ENCODE data around the gene RGS12. TPM values are rescaled to one million over a fixed set of nuclear protein-coding genes. Genes with fewer than 3 reads are reported as not detected.

RGS12 gene
- total and polyA plus RNA-seq, 4 experiments from 2014 or later, result 0.93 to 10.6 (median 6.0) TPM

DNA sequence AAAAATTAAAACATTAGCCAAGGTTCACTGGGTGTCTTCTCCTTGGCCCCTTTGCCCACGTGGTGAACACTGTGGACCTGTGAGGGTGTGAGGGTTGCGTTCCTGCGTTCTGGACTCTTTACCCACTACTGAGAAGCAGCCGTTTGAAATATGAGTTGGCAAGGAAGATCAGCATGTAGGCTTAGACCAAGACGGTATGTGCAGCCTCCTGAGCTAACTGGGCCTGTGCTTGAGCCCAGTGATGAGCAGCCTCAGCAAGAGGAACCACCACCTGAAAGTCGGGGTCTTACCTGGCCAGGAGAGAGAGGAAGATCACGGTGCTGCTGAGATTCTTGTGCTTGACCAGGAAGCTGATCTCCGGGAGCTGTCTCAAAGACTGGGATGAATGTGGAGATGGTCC lies 19.5 kb downstream of the RGS12 start:
- H3K27me3 Mint-ChIP-seq, result no peaks in the 10 kb centered on the region
- H3K4me3 Mint-ChIP-seq, result no peak overlapping the region
- no peak overlapping the region for H3K4me3 ChIP-seq (ENCODE audit: low read length in 2 of 2)
- no peaks in the 10 kb centered on the region for H3K27me3 ChIP-seq (ENCODE audit: insufficient read depth, low read length)
- intact Hi-C loops (cut with micrococcal nuclease), result no loop called here
- ChIA-PET CTCF (ENCODE audit: partially characterized antibody) (no interaction called here), POLR2A (ENCODE audit: partially characterized antibody) (no interaction called here)
- no peak overlapping the region for H3K27ac Mint-ChIP-seq
- no peaks in the 10 kb centered on the region for H3K4me1 ChIP-seq (ENCODE audit: insufficient read depth, low read length)
- H3K9me3 Mint-ChIP-seq, result no peaks in the 10 kb centered on the region
- H3K36me3 ChIP-seq (ENCODE audit: insufficient read depth, low read length), result no peaks in the 10 kb centered on the region
- H3K4me1 Mint-ChIP-seq, result peaks cover 0 to 2% (median 0%) of the 10 kb centered on the region in 4 donors
- DNase-seq, result no peak
- peaks cover 1 to 5% of the 10 kb centered on the region in 2 donors for H3K36me3 Mint-ChIP-seq
- H3K27ac ChIP-seq (ENCODE audit: low read depth, low read length), result no peak overlapping the region
- H3K9me3 ChIP-seq (ENCODE audit: control insufficient read depth in 1 of 2, low read length in 2 of 2), result no peaks in the 10 kb centered on the region

DNA sequence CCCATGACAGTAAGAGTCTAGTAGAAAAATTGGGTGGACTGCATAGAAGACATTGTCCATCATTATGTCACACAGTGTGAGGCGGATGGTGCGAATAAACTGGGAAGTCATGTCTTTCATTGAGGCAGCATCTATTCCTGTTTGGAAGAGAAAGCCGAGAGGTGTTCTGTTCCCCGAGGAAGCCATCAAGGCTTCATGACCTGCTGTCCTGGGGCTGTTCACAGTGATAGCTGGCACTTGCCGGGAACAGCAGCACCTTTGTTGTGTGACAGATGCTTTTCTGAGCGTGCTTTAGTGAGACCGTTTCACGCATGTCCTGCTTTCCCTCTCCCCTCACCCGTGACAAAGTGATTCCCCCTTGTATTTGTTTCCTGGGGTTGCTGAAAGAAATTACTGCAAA lies 20.3 kb downstream of the RGS12 start:
- no peak for DNase-seq
- Mint-ChIP-seq H3K4me3 (no peak overlapping the region), H3K36me3 (peaks cover 1 to 5% of the 10 kb centered on the region in 2 donors), H3K9me3 (no peaks in the 10 kb centered on the region), H3K27me3 (no peaks in the 10 kb centered on the region), H3K27ac (no peak overlapping the region), H3K4me1 (peaks cover 0 to 2% (median 0%) of the 10 kb centered on the region in 4 donors)
- CTCF ChIA-PET (ENCODE audit: partially characterized antibody), result no interaction called here
- H3K36me3 ChIP-seq (ENCODE audit: insufficient read depth, low read length), result no peaks in the 10 kb centered on the region
- no peak overlapping the region for H3K27ac ChIP-seq (ENCODE audit: low read depth, low read length)
- no peaks in the 10 kb centered on the region for H3K27me3 ChIP-seq (ENCODE audit: insufficient read depth, low read length)
- no peaks in the 10 kb centered on the region for H3K9me3 ChIP-seq (ENCODE audit: control insufficient read depth in 1 of 2, low read length in 2 of 2)
- H3K4me3 ChIP-seq (ENCODE audit: low read length in 2 of 2), result no peak overlapping the region
- intact Hi-C loops (cut with micrococcal nuclease), result no loop called here
- POLR2A ChIA-PET (ENCODE audit: partially characterized antibody), result no interaction called here
- H3K4me1 ChIP-seq (ENCODE audit: insufficient read depth, low read length), result no peaks in the 10 kb centered on the region

DNA sequence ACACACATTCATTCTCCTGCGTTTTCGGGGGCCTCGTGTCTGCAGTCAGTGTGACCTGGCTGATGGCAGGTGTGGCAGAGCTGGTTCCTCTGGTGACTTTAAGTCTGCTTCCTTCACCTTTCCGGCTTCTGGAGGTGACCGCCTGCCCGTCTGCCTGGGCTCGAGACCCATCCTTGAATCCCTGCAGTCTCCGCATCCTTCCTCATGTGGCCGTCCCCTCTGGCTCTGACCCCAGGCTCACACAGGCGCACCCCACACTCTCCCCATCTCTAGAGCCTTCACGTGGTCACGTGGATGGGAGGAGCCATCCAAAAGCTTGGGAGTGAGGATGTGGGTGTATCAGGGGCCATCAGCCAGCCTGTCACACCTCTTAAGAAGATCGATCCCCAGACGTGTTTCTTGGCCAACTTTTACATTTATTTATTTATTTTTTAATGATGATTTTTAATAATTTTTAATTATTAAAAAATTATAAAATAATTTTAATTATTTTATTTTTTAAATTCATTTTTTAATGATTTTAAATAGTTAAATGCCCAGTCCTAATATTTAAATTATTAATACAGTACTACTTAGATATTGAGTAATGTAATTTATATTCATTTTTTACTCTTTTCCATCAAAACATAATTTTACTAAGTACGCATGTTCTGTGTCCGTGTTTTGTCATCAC lies 20.9 kb downstream of the RGS12 start:
- CTCF ChIA-PET (ENCODE audit: partially characterized antibody), result no interaction called here
- H3K4me3 ChIP-seq (ENCODE audit: low read length in 2 of 2), result no peak overlapping the region
- Mint-ChIP-seq H3K4me1 (peaks cover 0 to 2% (median 0%) of the 10 kb centered on the region in 4 donors), H3K4me3 (no peak overlapping the region), H3K27ac (peak overlapping the region in 1 of 7 donors; percentile 22), H3K36me3 (peaks cover 1 to 5% of the 10 kb centered on the region in 2 donors), H3K27me3 (no peaks in the 10 kb centered on the region), H3K9me3 (no peaks in the 10 kb centered on the region)
- no peaks in the 10 kb centered on the region for H3K4me1 ChIP-seq (ENCODE audit: insufficient read depth, low read length)
- intact Hi-C loops (cut with micrococcal nuclease), result no loop called here
- no peak for DNase-seq
- H3K27me3 ChIP-seq (ENCODE audit: insufficient read depth, low read length), result no peaks in the 10 kb centered on the region
- no peaks in the 10 kb centered on the region for H3K36me3 ChIP-seq (ENCODE audit: insufficient read depth, low read length)
- POLR2A ChIA-PET (ENCODE audit: partially characterized antibody), result no interaction called here
- no peak overlapping the region for H3K27ac ChIP-seq (ENCODE audit: low read depth, low read length)
- H3K9me3 ChIP-seq (ENCODE audit: control insufficient read depth in 1 of 2, low read length in 2 of 2), result no peaks in the 10 kb centered on the region

DNA sequence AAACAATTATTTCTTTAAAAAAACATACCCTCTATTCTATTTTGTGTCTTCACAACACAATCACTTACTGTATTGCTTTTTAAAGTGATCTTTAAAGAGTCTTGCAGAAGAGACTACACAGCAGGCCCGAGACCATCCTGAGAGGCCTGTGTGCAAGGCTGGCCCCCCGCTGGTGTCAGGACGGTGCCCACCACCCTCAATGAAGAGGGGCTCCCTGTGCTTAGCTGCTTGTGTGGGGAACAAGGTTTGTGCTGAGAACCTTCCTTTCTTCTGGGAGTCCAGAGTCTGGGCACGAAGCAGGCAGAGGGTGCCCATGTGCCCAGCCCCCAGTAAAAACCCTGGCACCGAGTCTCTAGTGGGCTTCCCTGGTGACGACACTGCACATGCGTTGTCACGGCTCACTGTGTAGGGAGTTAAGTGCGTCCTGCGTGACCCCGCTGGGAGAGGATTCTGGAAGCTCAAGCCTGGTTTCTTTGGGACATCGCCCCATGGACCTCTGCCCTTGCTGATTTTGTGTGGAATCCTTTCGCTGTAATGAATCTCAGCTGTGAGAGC lies 22.0 kb downstream of the RGS12 start:
- Mint-ChIP-seq H3K4me3 (no peak overlapping the region), H3K4me1 (peaks cover 0 to 2% (median 0%) of the 10 kb centered on the region in 4 donors), H3K27ac (no peak overlapping the region), H3K36me3 (peaks cover 1 to 5% of the 10 kb centered on the region in 2 donors), H3K9me3 (no peaks in the 10 kb centered on the region), H3K27me3 (no peaks in the 10 kb centered on the region)
- Histone ChIP-seq H3K36me3 (ENCODE audit: insufficient read depth, low read length) (no peaks in the 10 kb centered on the region), H3K27ac (ENCODE audit: low read depth, low read length) (no peak overlapping the region), H3K4me1 (ENCODE audit: insufficient read depth, low read length) (no peaks in the 10 kb centered on the region), H3K9me3 (ENCODE audit: control insufficient read depth in 1 of 2, low read length in 2 of 2) (no peaks in the 10 kb centered on the region), H3K4me3 (ENCODE audit: low read length in 2 of 2) (no peak overlapping the region), H3K27me3 (ENCODE audit: insufficient read depth, low read length) (no peaks in the 10 kb centered on the region)
- CTCF ChIA-PET (ENCODE audit: partially characterized antibody), result no interaction called here
- intact Hi-C loops (cut with micrococcal nuclease), result no loop called here
- POLR2A ChIA-PET (ENCODE audit: partially characterized antibody), result no interaction called here
- no peak for DNase-seq

DNA sequence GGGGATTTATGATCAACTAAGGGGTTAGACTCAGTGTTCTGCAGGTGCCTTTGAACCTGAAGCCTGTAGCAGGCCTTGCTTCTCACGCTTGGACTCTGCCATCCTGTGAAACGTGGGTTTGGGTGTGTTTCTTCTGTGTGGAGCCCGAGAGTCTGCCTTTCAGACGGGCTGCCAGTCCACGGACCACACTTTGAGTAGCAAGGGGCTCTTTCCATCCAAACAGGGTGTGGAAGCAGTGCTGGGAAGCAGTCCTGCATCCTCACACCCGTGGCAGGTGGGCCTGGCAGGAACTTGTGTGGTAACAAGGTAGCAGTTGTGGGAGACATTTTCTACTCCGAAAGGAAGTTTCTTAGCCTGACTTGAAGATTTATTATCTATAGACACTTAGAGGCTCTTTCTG lies 22.7 kb downstream of the RGS12 start:
- no peak overlapping the region for H3K4me3 ChIP-seq (ENCODE audit: low read length in 2 of 2)
- no peak overlapping the region for H3K27ac ChIP-seq (ENCODE audit: low read depth, low read length)
- Mint-ChIP-seq H3K36me3 (peaks cover 1 to 5% of the 10 kb centered on the region in 2 donors), H3K27ac (no peak overlapping the region), H3K4me3 (no peak overlapping the region), H3K27me3 (no peaks in the 10 kb centered on the region), H3K9me3 (no peaks in the 10 kb centered on the region), H3K4me1 (peaks cover 0 to 1% (median 0%) of the 10 kb centered on the region in 4 donors)
- POLR2A ChIA-PET (ENCODE audit: partially characterized antibody), result no interaction called here
- intact Hi-C loops (cut with micrococcal nuclease), result no loop called here
- DNase-seq, result no peak
- H3K4me1 ChIP-seq (ENCODE audit: insufficient read depth, low read length), result no peaks in the 10 kb centered on the region
- no peaks in the 10 kb centered on the region for H3K36me3 ChIP-seq (ENCODE audit: insufficient read depth, low read length)
- CTCF ChIA-PET (ENCODE audit: partially characterized antibody), result no interaction called here
- H3K27me3 ChIP-seq (ENCODE audit: insufficient read depth, low read length), result no peaks in the 10 kb centered on the region
- H3K9me3 ChIP-seq (ENCODE audit: control insufficient read depth in 1 of 2, low read length in 2 of 2), result no peaks in the 10 kb centered on the region

DNA sequence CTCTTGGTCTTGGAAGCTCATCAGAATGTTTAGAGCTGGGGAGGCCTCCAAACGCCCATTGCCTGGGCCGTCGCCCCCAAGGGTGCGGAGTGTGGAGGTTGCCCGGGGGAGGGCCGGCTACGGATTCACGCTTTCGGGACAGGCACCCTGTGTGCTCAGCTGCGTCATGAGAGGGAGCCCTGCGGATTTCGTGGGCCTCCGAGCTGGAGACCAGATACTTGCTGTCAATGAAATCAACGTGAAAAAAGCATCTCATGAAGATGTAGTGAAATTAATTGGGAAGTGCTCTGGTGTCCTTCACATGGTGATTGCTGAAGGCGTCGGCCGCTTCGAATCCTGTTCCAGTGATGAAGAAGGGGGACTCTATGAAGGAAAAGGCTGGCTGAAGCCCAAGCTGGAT lies 23.3 kb downstream of the RGS12 start:
- no peaks in the 10 kb centered on the region for H3K9me3 Mint-ChIP-seq
- no peak overlapping the region for H3K4me3 ChIP-seq (ENCODE audit: low read length in 2 of 2)
- no peaks in the 10 kb centered on the region for H3K4me1 ChIP-seq (ENCODE audit: insufficient read depth, low read length)
- no peak overlapping the region for H3K27ac Mint-ChIP-seq
- no peaks in the 10 kb centered on the region for H3K27me3 Mint-ChIP-seq
- H3K27ac ChIP-seq (ENCODE audit: low read depth, low read length), result no peak overlapping the region
- H3K27me3 ChIP-seq (ENCODE audit: insufficient read depth, low read length), result no peaks in the 10 kb centered on the region
- POLR2A ChIA-PET (ENCODE audit: partially characterized antibody), result no interaction called here
- intact Hi-C loops (cut with micrococcal nuclease), result no loop called here
- no peak for DNase-seq
- H3K4me1 Mint-ChIP-seq, result no peaks in the 10 kb centered on the region
- CTCF ChIA-PET (ENCODE audit: partially characterized antibody), result no interaction called here
- no peaks in the 10 kb centered on the region for H3K36me3 ChIP-seq (ENCODE audit: insufficient read depth, low read length)
- H3K36me3 Mint-ChIP-seq, result peaks cover 1 to 5% of the 10 kb centered on the region in 2 donors
- no peak overlapping the region for H3K4me3 Mint-ChIP-seq
- H3K9me3 ChIP-seq (ENCODE audit: control insufficient read depth in 1 of 2, low read length in 2 of 2), result no peaks in the 10 kb centered on the region

DNA sequence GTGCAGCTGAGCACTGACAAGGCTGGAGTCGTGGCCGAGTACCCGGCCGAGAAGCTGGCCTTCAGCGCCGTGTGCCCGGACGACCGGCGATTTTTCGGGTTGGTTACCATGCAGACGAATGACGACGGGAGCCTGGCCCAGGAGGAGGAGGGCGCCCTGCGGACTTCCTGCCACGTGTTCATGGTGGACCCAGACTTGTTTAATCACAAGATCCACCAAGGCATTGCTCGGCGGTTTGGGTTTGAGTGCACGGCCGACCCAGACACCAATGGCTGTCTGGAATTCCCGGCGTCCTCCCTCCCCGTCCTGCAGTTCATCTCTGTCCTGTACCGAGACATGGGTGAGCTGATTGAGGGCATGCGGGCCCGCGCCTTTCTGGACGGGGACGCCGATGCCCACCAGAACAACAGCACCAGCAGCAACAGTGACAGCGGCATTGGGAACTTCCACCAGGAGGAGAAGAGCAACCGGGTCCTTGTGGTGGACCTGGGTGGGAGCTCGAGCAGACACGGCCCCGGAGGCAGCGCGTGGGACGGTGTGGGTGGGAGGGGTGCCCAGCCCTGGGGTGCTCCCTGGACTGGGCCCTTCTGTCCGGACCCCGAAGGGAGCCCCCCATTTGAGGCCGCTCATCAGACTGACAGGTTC lies 24.3 kb downstream of the RGS12 start:
- CTCF ChIA-PET (ENCODE audit: partially characterized antibody), result no interaction called here
- POLR2A ChIA-PET (ENCODE audit: partially characterized antibody), result no interaction called here

More for the DNA sequence above, 24.3 kb downstream of the RGS12 start:
- H3K27ac ChIP-seq (ENCODE audit: low read depth, low read length), result no peak overlapping the region
- no peaks in the 10 kb centered on the region for H3K27me3 ChIP-seq (ENCODE audit: insufficient read depth, low read length)
- H3K27ac Mint-ChIP-seq, result no peak overlapping the region
- H3K9me3 ChIP-seq (ENCODE audit: control insufficient read depth in 1 of 2, low read length in 2 of 2), result no peaks in the 10 kb centered on the region
- H3K9me3 Mint-ChIP-seq, result no peaks in the 10 kb centered on the region
- no peaks in the 10 kb centered on the region for H3K4me1 Mint-ChIP-seq
- intact Hi-C loops (cut with micrococcal nuclease), result no loop called here
- no peak overlapping the region for H3K4me3 Mint-ChIP-seq
- peaks cover 1 to 5% of the 10 kb centered on the region in 2 donors for H3K36me3 Mint-ChIP-seq
- DNase-seq, result no peak
- H3K27me3 Mint-ChIP-seq, result no peaks in the 10 kb centered on the region
- no peaks in the 10 kb centered on the region for H3K4me1 ChIP-seq (ENCODE audit: insufficient read depth, low read length)
- no peak overlapping the region for H3K4me3 ChIP-seq (ENCODE audit: low read length in 2 of 2)
- no peaks in the 10 kb centered on the region for H3K36me3 ChIP-seq (ENCODE audit: insufficient read depth, low read length)
